HEK293 (cell line): ENCODE results near the gene NOM1.

Source experiments
- CTCF ChIA-PET: fragments of 350-600 bp; formaldehyde crosslinking; extraction: SDS; loops from one replicate; lab custom pipeline; 2021; ENCODE audit warnings: antibody characterized with exemption; lab: Yijun Ruan, JAX
- POLR2A ChIA-PET: fragments of 300-600 bp; formaldehyde crosslinking; extraction: SDS; loops from one replicate; lab custom pipeline; 2020; ENCODE audit warnings: antibody characterized with exemption, inconsistent platforms; lab: Yijun Ruan, JAX
- H3K27ac ChIP-seq: fragments of 200-500 bp; sonication (Bioruptor generic); 2 replicates; pipeline ENCODE4 v1.5.1; 2014; ENCODE audit warnings: low read depth, low read length, control low read depth, inconsistent platforms; ENCODE audit errors: extremely low read depth
- H3K36me3 ChIP-seq, 2 experiments: fragments of 200-500 bp in 1 of 2; sonication (Bioruptor generic) in 1 of 2; 1 replicate in 1 of 2; 2 replicates in 1 of 2; pipeline ENCODE4 v1.5.1; 2014 to 2017; ENCODE audit warnings: inconsistent platforms in 2 of 2, low read length in 2 of 2; ENCODE audit not compliant: control insufficient read depth in 2 of 2, insufficient read depth in 1 of 2
- H3K4me1 ChIP-seq: fragments of 200-500 bp; sonication (Bioruptor generic); 2 replicates; pipeline ENCODE4 v1.5.1; 2014; ENCODE audit warnings: mild to moderate bottlenecking, low read length, inconsistent platforms; ENCODE audit not compliant: control insufficient read depth, insufficient read depth
- H3K4me3 ChIP-seq: 2 replicates; pipeline ENCODE4 v1.5.1; 2011; ENCODE audit warnings: low read depth, mild to moderate bottlenecking, control low read depth, low read length, moderate library complexity
- H3K9me3 ChIP-seq: fragments of 200-500 bp; sonication (Bioruptor generic); 2 replicates; pipeline ENCODE4 v1.5.1; 2014; ENCODE audit warnings: low read depth, low read length, inconsistent platforms; ENCODE audit not compliant: control insufficient read depth, insufficient read depth
- KLF1 ChIP-seq: fragments of 450-650 bp; formaldehyde crosslinking; IDR thresholded peaks from 2 replicates; pipeline ENCODE4 v1.5.1; 2016; ENCODE audit warnings: missing biosample characterization, missing genetic modification characterization
- KLF16 ChIP-seq: fragments of 450-650 bp; formaldehyde crosslinking; IDR thresholded peaks from 2 replicates; pipeline ENCODE4 v1.5.1; 2017; ENCODE audit warnings: missing biosample characterization, missing genetic modification characterization
- MEIS1 ChIP-seq: sonication (generic); formaldehyde crosslinking; IDR thresholded peaks from 2 replicates; pipeline ENCODE4 v1.8.1; 2022; ENCODE audit warnings: missing genetic modification reagents, mild to moderate bottlenecking, borderline replicate concordance
- MYNN ChIP-seq: fragments of 450-650 bp; formaldehyde crosslinking; IDR thresholded peaks from 2 replicates; pipeline ENCODE4 v1.5.1; 2016; ENCODE audit warnings: missing biosample characterization, missing genetic modification characterization, borderline replicate concordance
- REPIN1 ChIP-seq: fragments of 450-650 bp; formaldehyde crosslinking; IDR thresholded peaks from 2 replicates; pipeline ENCODE4 v1.5.1; 2017; ENCODE audit warnings: missing biosample characterization, missing genetic modification characterization, low read depth
- ZBTB48 ChIP-seq: fragments of 450-650 bp; formaldehyde crosslinking; IDR thresholded peaks from 2 replicates; pipeline ENCODE4 v1.5.1; 2016; ENCODE audit warnings: missing biosample characterization, missing genetic modification characterization
- ZBTB8A ChIP-seq: fragments of 450-650 bp; formaldehyde crosslinking; IDR thresholded peaks from 2 replicates; pipeline ENCODE4 v1.5.1; 2016; ENCODE audit warnings: missing biosample characterization, missing genetic modification characterization
- ZIC2 ChIP-seq: fragments of 450-650 bp; formaldehyde crosslinking; IDR thresholded peaks from 2 replicates; pipeline ENCODE4 v1.5.1; 2016; ENCODE audit warnings: missing biosample characterization, missing genetic modification characterization
- ZNF155 ChIP-seq: fragments of 450-650 bp; formaldehyde crosslinking; IDR thresholded peaks from 2 replicates; pipeline ENCODE4 v1.5.1; 2016; ENCODE audit warnings: missing biosample characterization, missing genetic modification characterization
- ZNF214 ChIP-seq: fragments of 450-650 bp; formaldehyde crosslinking; IDR thresholded peaks from 2 replicates; pipeline ENCODE4 v1.5.1; 2017; ENCODE audit warnings: missing biosample characterization, mild to moderate bottlenecking, missing genetic modification characterization, borderline replicate concordance
- ZNF248 ChIP-seq: fragments of 450-650 bp; formaldehyde crosslinking; IDR thresholded peaks from 2 replicates; pipeline ENCODE4 v1.5.1; 2017; ENCODE audit warnings: missing biosample characterization, missing genetic modification characterization
- ZNF48 ChIP-seq: fragments of 450-650 bp; formaldehyde crosslinking; IDR thresholded peaks from 2 replicates; pipeline ENCODE4 v1.5.1; 2016; ENCODE audit warnings: missing biosample characterization, missing genetic modification characterization
- ZNF501 ChIP-seq: fragments of 450-650 bp; formaldehyde crosslinking; IDR thresholded peaks from 2 replicates; pipeline ENCODE4 v1.5.1; 2016; ENCODE audit warnings: missing biosample characterization, missing genetic modification characterization
- ZNF544 ChIP-seq: fragments of 450-650 bp; formaldehyde crosslinking; IDR thresholded peaks from 2 replicates; pipeline ENCODE4 v1.5.0; 2017; ENCODE audit warnings: missing biosample characterization, missing genetic modification characterization
- ZNF660 ChIP-seq: fragments of 450-650 bp; IDR thresholded peaks from 2 replicates; pipeline ENCODE4 v1.5.1; 2018; ENCODE audit warnings: missing biosample characterization, mild to moderate bottlenecking, missing genetic modification characterization
- ZNF664 ChIP-seq: fragments of 450-650 bp; formaldehyde crosslinking; IDR thresholded peaks from 2 replicates; pipeline ENCODE4 v1.5.1; 2016; ENCODE audit warnings: missing biosample characterization, missing genetic modification characterization
- ZNF692 ChIP-seq: fragments of 450-650 bp; formaldehyde crosslinking; IDR thresholded peaks from 2 replicates; pipeline ENCODE4 v1.5.1; 2016; ENCODE audit warnings: missing biosample characterization, missing genetic modification characterization
- ZNF76 ChIP-seq: fragments of 450-650 bp; formaldehyde crosslinking; IDR thresholded peaks from 2 replicates; pipeline ENCODE4; 2016; ENCODE audit warnings: low read depth, missing biosample characterization, missing genetic modification characterization, borderline replicate concordance
- ZNF837 ChIP-seq: fragments of 450-650 bp; formaldehyde crosslinking; IDR thresholded peaks from 2 replicates; pipeline ENCODE4 v1.5.1; 2016; ENCODE audit warnings: missing biosample characterization, missing genetic modification characterization
- ZSCAN23 ChIP-seq: fragments of 450-650 bp; formaldehyde crosslinking; IDR thresholded peaks from 2 replicates; pipeline ENCODE4 v1.5.1; 2016; ENCODE audit warnings: missing biosample characterization, missing genetic modification characterization
- ZXDB ChIP-seq: fragments of 450-650 bp; formaldehyde crosslinking; IDR thresholded peaks from 2 replicates; pipeline ENCODE4 v1.5.1; 2016; ENCODE audit warnings: missing biosample characterization, missing genetic modification characterization
- TF ChIP-seq, protein P1 (sequence below): fragments of 450-650 bp; formaldehyde crosslinking; IDR thresholded peaks from 2 replicates; pipeline ENCODE4 v1.5.1; 2016; ENCODE audit warnings: missing biosample characterization, missing genetic modification characterization, low read depth
- TF ChIP-seq, protein P2 (sequence below): fragments of 450-650 bp; formaldehyde crosslinking; optimal IDR thresholded peaks from 2 replicates; pipeline ENCODE3; 2016; ENCODE audit warnings: missing biosample characterization, mild to moderate bottlenecking, missing genetic modification characterization
- TF ChIP-seq, protein P3 (sequence below): fragments of 450-650 bp; formaldehyde crosslinking; IDR thresholded peaks from 2 replicates; pipeline ENCODE4 v1.5.1; 2016; ENCODE audit warnings: missing biosample characterization, missing genetic modification characterization
- TF ChIP-seq, protein P4 (sequence below): fragments of 450-650 bp; formaldehyde crosslinking; conservative IDR thresholded peaks from 2 replicates; pipeline ENCODE4 v1.5.1; 2016; ENCODE audit warnings: low read depth, missing biosample characterization, missing genetic modification characterization

NOM1 gene

DNA sequence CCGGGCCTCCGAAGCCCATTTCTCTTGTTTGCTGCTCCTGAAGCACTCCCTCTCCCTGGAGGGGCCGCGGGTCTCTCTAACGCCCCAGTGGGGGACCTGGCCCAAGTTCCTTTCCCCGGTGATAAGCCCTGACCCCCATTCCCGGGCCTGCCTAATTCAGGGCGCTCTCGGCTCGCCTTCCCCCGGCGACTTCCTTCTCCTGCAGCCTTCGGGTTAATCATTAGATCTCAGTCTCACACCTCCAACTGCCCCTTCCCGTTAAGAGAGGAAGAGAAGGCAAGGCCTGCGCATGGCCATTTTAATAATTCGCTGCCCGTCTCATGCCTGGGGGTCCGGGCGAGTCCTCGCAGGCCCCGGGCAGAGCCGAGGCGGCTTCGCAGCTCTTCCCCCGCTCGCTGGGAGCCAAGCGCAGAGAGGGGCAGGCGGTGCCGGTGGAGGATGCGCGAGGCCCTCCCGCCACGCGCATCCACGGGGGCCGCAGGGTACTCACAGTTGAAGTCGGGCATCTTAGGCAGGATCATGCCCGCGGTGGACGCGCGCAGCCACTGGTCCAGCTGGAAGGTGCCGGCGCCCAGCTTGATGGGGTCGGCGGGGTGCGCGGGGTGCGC is 59.8 kb downstream of the NOM1 start:
- CTCF ChIA-PET = interaction anchor here (0.5 kb wide), 1 partner anchor 1409 kb away, joined by 3 read pairs; no protein-coding TSS in a partner anchor
- peaks cover 10% of the 10 kb centered on the region; the same call in 1 of the 2 replicates for H3K4me1 ChIP-seq
- peaks cover 0 to 24% of the 10 kb centered on the region in 2 experiments; a peak in 2 of 3 replicates for H3K36me3 ChIP-seq
- peak overlapping the region; percentile 71 for H3K4me3 ChIP-seq
- H3K27ac ChIP-seq = peak overlapping the region; percentile 32; the same call in 1 of the 2 replicates
- H3K9me3 ChIP-seq = no peaks in the 10 kb centered on the region
- POLR2A ChIA-PET = interaction anchor here (1.6 kb wide), 1 partner anchor 16 kb away, joined by 3 read pairs; no protein-coding TSS in a partner anchor
- no peak for TF ChIP-seq ZNF501 (tag by site-specific recombination)
- TF ChIP-seq ZIC2 = peak; percentile 57; the same call in 1 of the 2 replicates
- TF ChIP-seq, protein P1, sequence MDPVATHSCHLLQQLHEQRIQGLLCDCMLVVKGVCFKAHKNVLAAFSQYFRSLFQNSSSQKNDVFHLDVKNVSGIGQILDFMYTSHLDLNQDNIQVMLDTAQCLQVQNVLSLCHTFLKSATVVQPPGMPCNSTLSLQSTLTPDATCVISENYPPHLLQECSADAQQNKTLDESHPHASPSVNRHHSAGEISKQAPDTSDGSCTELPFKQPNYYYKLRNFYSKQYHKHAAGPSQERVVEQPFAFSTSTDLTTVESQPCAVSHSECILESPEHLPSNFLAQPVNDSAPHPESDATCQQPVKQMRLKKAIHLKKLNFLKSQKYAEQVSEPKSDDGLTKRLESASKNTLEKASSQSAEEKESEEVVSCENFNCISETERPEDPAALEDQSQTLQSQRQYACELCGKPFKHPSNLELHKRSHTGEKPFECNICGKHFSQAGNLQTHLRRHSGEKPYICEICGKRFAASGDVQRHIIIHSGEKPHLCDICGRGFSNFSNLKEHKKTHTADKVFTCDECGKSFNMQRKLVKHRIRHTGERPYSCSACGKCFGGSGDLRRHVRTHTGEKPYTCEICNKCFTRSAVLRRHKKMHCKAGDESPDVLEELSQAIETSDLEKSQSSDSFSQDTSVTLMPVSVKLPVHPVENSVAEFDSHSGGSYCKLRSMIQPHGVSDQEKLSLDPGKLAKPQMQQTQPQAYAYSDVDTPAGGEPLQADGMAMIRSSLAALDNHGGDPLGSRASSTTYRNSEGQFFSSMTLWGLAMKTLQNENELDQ (tag by site-specific recombination) = no peak
- TF ChIP-seq ZNF544 (tag by site-specific recombination) = no peak
- TF ChIP-seq ZNF664 (tag by site-specific recombination) = no peak
- no peak for TF ChIP-seq ZNF214 (tag by site-specific recombination)
- TF ChIP-seq ZNF837 = no peak
- TF ChIP-seq, protein P2, sequence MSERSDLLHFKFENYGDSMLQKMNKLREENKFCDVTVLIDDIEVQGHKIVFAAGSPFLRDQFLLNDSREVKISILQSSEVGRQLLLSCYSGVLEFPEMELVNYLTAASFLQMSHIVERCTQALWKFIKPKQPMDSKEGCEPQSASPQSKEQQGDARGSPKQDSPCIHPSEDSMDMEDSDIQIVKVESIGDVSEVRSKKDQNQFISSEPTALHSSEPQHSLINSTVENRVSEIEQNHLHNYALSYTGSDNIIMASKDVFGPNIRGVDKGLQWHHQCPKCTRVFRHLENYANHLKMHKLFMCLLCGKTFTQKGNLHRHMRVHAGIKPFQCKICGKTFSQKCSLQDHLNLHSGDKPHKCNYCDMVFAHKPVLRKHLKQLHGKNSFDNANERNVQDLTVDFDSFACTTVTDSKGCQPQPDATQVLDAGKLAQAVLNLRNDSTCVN (tag by site-specific recombination) = peak; percentile 93
- TF ChIP-seq REPIN1 = no peak
- TF ChIP-seq ZNF660 = 0 out of 2 replicates have a peak, but pooled peaks have one; percentile 21
- no peak for TF ChIP-seq ZNF248 (tag by site-specific recombination)
- TF ChIP-seq, protein P3, sequence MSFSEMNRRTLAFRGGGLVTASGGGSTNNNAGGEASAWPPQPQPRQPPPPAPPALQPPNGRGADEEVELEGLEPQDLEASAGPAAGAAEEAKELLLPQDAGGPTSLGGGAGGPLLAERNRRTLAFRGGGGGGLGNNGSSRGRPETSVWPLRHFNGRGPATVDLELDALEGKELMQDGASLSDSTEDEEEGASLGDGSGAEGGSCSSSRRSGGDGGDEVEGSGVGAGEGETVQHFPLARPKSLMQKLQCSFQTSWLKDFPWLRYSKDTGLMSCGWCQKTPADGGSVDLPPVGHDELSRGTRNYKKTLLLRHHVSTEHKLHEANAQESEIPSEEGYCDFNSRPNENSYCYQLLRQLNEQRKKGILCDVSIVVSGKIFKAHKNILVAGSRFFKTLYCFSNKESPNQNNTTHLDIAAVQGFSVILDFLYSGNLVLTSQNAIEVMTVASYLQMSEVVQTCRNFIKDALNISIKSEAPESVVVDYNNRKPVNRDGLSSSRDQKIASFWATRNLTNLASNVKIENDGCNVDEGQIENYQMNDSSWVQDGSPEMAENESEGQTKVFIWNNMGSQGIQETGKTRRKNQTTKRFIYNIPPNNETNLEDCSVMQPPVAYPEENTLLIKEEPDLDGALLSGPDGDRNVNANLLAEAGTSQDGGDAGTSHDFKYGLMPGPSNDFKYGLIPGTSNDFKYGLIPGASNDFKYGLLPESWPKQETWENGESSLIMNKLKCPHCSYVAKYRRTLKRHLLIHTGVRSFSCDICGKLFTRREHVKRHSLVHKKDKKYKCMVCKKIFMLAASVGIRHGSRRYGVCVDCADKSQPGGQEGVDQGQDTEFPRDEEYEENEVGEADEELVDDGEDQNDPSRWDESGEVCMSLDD = peak; percentile 45; the same call in 1 of the 2 replicates
- TF ChIP-seq MYNN (tag by site-specific recombination) = no peak
- no peak for TF ChIP-seq ZNF155 (tag by site-specific recombination)
- TF ChIP-seq KLF1 (tag by site-specific recombination) = no peak
- TF ChIP-seq, protein P4, sequence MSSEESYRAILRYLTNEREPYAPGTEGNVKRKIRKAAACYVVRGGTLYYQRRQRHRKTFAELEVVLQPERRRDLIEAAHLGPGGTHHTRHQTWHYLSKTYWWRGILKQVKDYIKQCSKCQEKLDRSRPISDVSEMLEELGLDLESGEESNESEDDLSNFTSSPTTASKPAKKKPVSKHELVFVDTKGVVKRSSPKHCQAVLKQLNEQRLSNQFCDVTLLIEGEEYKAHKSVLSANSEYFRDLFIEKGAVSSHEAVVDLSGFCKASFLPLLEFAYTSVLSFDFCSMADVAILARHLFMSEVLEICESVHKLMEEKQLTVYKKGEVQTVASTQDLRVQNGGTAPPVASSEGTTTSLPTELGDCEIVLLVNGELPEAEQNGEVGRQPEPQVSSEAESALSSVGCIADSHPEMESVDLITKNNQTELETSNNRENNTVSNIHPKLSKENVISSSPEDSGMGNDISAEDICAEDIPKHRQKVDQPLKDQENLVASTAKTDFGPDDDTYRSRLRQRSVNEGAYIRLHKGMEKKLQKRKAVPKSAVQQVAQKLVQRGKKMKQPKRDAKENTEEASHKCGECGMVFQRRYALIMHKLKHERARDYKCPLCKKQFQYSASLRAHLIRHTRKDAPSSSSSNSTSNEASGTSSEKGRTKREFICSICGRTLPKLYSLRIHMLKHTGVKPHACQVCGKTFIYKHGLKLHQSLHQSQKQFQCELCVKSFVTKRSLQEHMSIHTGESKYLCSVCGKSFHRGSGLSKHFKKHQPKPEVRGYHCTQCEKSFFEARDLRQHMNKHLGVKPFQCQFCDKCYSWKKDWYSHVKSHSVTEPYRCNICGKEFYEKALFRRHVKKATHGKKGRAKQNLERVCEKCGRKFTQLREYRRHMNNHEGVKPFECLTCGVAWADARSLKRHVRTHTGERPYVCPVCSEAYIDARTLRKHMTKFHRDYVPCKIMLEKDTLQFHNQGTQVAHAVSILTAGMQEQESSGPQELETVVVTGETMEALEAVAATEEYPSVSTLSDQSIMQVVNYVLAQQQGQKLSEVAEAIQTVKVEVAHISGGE = peak; percentile 74
- TF ChIP-seq ZNF76 = 0 out of 2 replicates have a peak, but pooled peaks have one; percentile 37
- TF ChIP-seq MEIS1 (CRISPR knock-in tag) = no peak
- no peak for TF ChIP-seq KLF16 (tag by site-specific recombination)
- no peak for TF ChIP-seq ZBTB48 (tag by site-specific recombination)
- peak; percentile 75 for TF ChIP-seq ZBTB8A (tag by site-specific recombination)
- TF ChIP-seq ZNF692 (tag by site-specific recombination) = peak; percentile 49; the same call in 1 of the 2 replicates
- TF ChIP-seq ZNF48 (tag by site-specific recombination) = no peak
- no peak; the same call in 1 of the 2 replicates for TF ChIP-seq ZXDB (tag by site-specific recombination)
- no peak for TF ChIP-seq ZSCAN23 (tag by site-specific recombination)
